GM21717 (cell line): ENCODE measurements around the gene MKLN1.
"Not testable (repeated sequence)": the region's sequence is repeated elsewhere in the genome, so short reads cannot be mapped to it uniquely, and the experiment has no call there.

Source experiments
- ATAC-seq: cut with Tn5 transposase; IDR thresholded peaks from one replicate; pipeline ENCODE4 v1.9.1; 2021; ENCODE audit warnings: mild to moderate bottlenecking, moderate library complexity; ENCODE audit not compliant: unreplicated experiment

The MKLN1 gene

DNA sequence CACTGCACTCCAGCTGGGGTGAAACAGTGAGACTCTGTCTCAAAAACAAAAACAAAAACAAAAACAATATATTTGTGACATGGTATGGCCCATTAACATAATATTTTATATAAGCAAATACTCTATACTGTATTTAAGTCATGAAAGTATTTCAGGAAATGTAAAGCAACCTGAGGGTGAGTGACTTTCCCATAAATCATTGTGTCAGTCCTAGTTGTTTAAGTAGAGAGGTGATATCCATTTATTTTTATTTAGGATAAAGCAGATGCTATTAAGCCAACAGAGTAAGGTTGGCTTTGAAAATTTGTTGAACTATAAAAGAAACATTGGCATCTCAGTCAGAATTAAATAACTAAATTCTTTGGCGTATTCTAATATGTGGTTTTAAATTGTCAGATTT, 60.5 kb downstream of the MKLN1 start:
- no peak for ATAC-seq

GRCh38 chr7:131390275-131390674, 62.6 kb downstream of the MKLN1 start:
- ATAC-seq: no peak

GRCh38 chr7:131391145-131391544, 63.5 kb downstream of the MKLN1 start:
- no peak for ATAC-seq

DNA sequence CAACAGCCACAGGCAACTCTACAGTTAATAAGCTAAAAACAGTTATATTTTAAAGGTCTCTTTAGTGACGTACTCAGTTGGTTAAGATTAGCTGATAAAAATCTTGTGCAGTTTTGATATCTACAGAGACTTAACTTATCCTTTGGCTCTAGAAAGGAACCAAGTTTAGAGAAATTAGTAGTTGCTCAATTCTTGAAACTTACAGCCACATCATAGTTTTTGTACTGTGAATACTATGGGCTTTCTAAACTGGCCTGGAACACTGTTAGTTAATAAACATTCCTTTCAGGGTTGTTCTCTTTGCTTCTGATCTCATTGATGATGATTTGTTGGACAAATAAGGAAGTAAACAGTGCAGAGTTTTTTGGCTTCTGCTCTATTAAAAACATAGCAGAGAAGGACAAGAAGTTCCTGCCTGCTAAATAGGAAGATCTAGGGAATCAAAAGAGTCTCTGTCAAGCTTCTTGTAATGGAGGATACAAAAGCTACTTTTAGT, 73.1 kb downstream of the MKLN1 start:
- no peak for ATAC-seq

DNA sequence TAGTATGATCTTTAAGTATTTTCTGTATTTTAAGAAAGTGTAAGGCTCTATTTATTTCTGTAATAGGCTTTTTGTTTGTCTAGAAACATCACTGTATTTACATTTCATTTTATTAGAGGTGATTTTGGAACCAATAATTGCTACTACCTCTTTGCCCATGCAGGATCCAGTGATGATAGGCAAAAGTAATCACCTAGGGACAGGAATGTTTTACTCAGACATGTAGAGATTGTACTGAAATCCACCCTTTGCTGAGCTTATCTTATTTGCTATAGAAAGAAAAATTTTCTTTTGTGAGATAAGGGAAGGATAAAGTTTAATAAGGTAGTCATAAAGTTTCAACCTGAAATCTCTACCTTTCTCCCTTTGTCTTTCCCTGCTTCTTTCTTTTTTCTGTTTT, 73.5 kb downstream of the MKLN1 start:
- no peak for ATAC-seq

- ATAC-seq: no peak
Observed at GRCh38 chr7:131403322-131403721, 75.6 kb downstream of the MKLN1 start.

GRCh38 chr7:131404226-131404911, 76.7 kb downstream of the MKLN1 start:
- ATAC-seq: no peak

DNA sequence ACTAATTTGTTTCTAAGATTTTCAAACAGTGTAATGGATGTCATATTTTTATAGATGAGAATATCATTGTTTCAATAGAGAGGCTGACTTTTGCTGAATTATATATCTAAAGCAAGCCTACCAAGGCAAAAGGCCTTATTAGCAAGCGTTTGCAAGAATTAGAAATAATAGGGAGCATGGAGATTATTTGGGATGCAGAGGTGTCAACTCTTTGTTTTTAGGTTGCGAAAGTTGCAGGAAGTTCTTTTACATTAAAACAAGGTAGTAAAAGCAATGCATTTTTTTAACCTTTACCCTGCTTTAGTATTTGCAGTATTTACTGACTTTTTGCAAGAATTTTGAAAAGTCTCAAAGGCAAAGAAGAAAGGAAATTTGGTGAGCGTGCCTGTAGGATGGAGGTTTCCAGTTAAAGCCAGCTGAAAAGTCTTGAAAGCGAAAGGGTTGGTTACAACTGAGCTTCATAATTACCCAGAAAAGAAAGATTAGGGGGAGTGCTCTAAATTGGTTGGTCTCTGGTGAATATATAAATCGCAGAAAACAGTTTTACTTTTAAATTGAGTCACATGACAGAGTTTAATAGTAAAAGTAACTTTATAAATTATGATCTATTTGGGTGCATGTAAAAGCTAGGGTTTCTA, 81.6 kb downstream of the MKLN1 start:
- no peak for ATAC-seq

- no peak for ATAC-seq
Observed at GRCh38 chr7:131412031-131412430, 84.4 kb downstream of the MKLN1 start.

DNA sequence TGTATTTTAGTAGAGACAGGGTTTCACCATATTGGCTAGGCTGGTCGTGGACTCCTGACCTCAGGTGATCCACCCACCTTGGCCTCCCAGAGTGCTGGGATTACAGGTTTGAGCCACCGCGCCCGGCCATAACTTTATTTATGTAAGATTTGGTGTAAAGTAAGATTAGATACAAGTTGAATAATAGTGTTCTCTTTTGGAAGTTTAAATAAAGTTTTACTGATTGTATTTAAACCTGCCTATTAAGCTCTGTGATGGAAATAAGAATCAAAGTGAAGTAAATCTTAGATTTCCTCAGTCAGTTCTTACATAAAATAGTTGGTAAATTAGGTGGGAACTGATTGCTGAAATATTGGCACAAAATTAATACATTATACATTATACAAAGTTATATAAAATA, 86.0 kb downstream of the MKLN1 start:
- no peak for ATAC-seq

DNA sequence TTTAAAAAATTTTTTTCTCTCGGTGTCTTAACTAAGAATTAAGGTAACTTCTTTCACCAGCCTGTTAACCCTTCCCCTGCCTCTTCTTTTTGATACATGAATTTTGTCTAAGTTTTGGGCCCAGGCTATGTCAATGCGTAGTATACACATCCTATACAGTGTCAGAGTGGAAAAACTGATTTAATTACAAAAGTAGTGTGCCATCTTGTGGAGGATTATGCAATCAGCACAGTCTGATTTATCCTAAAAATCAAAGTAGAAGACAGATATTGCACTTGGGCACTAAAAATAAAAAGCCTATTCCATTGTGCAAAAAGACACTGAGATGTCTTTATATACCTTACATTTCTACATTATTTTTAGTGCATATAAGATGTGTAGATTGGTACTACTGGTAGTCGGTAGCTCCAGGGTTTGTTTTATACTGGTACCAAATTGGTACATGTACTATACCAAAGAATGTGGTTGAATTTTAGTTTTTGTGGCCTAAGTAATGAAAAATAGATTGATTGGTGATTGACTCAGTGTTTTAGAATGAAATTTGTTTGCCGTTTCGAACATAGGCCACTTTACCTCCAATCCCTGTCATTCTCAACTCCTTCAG, 96.6 kb downstream of the MKLN1 start:
- ATAC-seq: no peak

DNA sequence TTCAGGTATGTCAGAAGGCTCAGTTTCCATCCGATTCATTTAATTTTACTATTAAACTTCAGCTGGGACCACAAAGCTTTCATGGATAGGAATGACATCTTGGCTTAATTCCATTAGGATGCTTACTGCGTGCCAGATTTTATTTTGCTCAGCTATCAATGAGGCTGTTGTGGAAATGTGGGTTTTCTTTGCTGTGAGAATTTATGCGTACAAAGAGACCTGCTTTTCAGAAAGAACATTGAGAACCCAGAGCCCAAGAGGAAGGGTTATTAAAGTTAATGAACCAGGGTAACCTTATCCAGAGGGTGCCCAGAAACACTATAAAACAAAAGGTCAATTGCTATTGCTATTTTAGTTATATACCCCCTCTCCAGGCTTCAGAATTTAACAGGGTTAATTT, 98.3 kb downstream of the MKLN1 start:
- no peak for ATAC-seq

- not testable (repeated sequence) for ATAC-seq
Observed at GRCh38 chr7:131430826-131431225, 103.2 kb downstream of the MKLN1 start.

GRCh38 chr7:131431289-131431688, 103.6 kb downstream of the MKLN1 start:
- no peak for ATAC-seq

DNA sequence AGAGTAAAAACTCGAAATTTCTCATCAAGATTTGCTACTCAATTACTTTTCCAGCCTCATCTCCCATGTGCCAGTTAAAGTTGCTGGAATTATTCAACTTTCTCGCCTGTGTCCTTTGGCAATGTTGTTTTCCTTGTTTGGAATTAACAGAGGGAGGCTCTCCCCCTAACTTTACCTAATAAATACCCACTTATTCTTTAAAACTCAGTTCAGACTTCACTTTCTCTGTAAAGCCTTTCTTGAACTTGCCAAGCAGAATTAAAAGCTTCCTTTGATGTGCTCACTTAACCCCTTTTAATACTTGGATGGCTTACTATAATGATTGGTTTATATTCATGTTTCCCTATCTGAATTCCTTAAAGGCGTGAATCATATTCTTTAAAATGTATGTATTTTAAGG, 104.1 kb downstream of the MKLN1 start:
- no peak for ATAC-seq

GRCh38 chr7:131436384-131436783, 108.7 kb downstream of the MKLN1 start:
- ATAC-seq: no peak

DNA sequence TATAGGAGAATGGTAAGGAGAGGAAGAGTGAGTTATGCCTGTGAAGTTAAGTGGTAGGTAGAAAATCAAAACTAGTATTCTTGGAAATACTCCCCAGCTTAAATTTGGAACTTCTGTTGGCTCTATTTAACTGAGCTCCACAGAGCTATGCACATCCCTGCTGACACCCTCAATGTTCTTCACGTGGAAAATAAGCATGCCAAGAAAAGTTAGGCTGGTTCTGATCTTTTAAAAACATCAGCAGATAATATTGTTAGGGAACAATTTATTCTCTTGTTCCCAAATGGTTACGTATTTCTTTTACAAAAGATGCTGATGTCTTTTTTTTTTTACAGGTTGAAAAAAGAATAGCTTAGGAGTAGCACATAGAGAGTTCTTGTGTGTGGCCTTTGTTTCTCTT, 111.3 kb downstream of the MKLN1 start:
- no peak for ATAC-seq

GRCh38 chr7:131443496-131443895, 115.8 kb downstream of the MKLN1 start:
- no peak for ATAC-seq

DNA sequence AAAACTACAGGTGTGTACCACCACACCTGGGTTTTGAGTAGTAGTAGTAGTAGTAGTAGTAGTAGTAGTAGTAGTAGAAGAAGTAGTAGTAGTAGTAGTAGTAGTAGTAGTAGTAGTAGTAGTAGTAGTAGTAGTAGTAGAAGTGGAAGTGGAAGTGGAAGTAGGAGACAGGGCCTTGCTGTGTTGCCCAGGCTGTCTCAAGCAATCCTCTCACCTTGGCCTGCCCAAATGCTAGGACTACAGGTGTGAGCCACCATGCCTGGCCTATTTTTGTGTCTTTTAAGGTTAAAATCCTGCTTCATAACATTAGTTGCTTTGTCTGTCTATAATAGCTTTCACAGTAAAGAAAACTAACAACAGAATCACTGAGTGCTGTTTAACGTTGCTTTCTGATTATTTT, 117.0 kb downstream of the MKLN1 start:
- ATAC-seq: no peak

- no peak for ATAC-seq
Observed at GRCh38 chr7:131449373-131449902, 121.8 kb downstream of the MKLN1 start.

- ATAC-seq: no peak
Observed at GRCh38 chr7:131454498-131454897, 126.8 kb downstream of the MKLN1 start.

DNA sequence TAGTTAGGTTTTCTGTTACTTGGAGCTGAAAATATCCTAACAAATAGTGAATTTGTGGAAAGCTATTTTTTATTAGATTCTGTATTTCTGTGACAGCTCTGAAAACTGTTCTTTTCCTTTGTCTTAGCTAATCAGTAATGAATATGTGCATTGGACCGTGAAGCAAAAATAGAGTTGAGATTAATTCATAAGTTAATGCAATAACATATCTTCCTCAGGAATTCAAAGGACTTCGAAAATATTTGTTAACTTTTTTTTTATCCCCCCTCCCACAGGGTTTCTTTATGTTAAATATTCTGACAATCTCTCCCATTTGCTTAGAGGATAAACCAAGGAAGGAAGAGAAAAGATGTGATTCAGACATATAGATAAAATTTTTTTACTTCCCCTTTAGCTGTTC, 127.3 kb downstream of the MKLN1 start:
- no peak for ATAC-seq
